CD8-positive, alpha-beta memory T cell (primary cell): ENCODE measurements around the gene CFD. TPM values are rescaled to one million over a fixed set of nuclear protein-coding genes. Genes with fewer than 3 reads are reported as not detected.
A peak's percentile ranks its signal among the peaks of the same experiment; 100 is the strongest.
"Not testable (repeated sequence)": the region's sequence is repeated elsewhere in the genome, so short reads cannot be mapped to it uniquely, and the experiment has no call there.

Experiments
- CTCF ChIA-PET: fragments of 350-600 bp; sonication (Branson Sonifier 250); formaldehyde crosslinking; loops from one replicate; lab custom pipeline; 2021; ENCODE audit warnings: antibody characterized with exemption; lab: Charles Lee
- POLR2A ChIA-PET: fragments of 350-600 bp; sonication (Branson Sonifier 250); formaldehyde crosslinking; loops from one replicate; lab custom pipeline; 2021; ENCODE audit warnings: antibody characterized with exemption; lab: Charles Lee
- DNase-seq, 5 donors: peaks; one replicate each; pipeline versions ENCODE4 v3.0.0 to v3.0.0-alpha.2; 2020 to 2022; ENCODE audit warnings: mixed read lengths in 1 of 5
- H3K27ac ChIP-seq: one replicate; pipeline ENCODE4 v1.7.0; 2013; ENCODE audit warnings: low read depth, mild to moderate bottlenecking, low read length, moderate library complexity
- H3K27me3 ChIP-seq: 2 replicates; pipeline ENCODE4 v1.7.0; 2013; ENCODE audit warnings: low read length, mild to moderate bottlenecking; ENCODE audit not compliant: insufficient read depth, poor library complexity, severe bottlenecking
- H3K36me3 ChIP-seq: 2 replicates; pipeline ENCODE4 v1.7.0; 2013; ENCODE audit warnings: mild to moderate bottlenecking, low read length, moderate library complexity; ENCODE audit not compliant: insufficient read depth
- H3K4me1 ChIP-seq: 2 replicates; pipeline ENCODE4 v1.7.0; 2013; ENCODE audit warnings: mild to moderate bottlenecking, low read length, moderate library complexity; ENCODE audit not compliant: insufficient read depth
- H3K4me3 ChIP-seq: 2 replicates; pipeline ENCODE4 v1.7.0; 2013; ENCODE audit warnings: mild to moderate bottlenecking, low read length
- H3K9me3 ChIP-seq: 2 replicates; pipeline ENCODE4 v1.7.0; 2013; ENCODE audit warnings: mild to moderate bottlenecking, low read length
- H3K27ac Mint-ChIP-seq, 8 donors: one replicate each; pipeline ENCODE4 v1.8.0; 2020 to 2021; ENCODE audit warnings: mixed read lengths in 8 of 8, mild to moderate bottlenecking in 6 of 8, inconsistent platforms in 3 of 8, moderate library complexity in 3 of 8
- H3K27me3 Mint-ChIP-seq, 2 donors: one replicate each; pipeline ENCODE4 v1.8.0; 2020 to 2021; ENCODE audit warnings: mixed read lengths in 2 of 2, mild to moderate bottlenecking in 1 of 2, moderate library complexity in 1 of 2
- H3K36me3 Mint-ChIP-seq, 3 donors: one replicate each; pipeline ENCODE4 v1.8.0; 2020 to 2021; ENCODE audit warnings: mixed read lengths in 3 of 3, inconsistent platforms in 1 of 3, mild to moderate bottlenecking in 1 of 3
- H3K4me1 Mint-ChIP-seq, 3 donors: one replicate each; pipeline ENCODE4 v1.8.0; 2020 to 2021; ENCODE audit warnings: mixed read lengths in 3 of 3, inconsistent platforms in 1 of 3, mild to moderate bottlenecking in 1 of 3
- H3K4me3 Mint-ChIP-seq, 7 donors: one replicate each; pipeline ENCODE4 v1.8.0; 2020 to 2021; ENCODE audit warnings: mixed read lengths in 7 of 7, mild to moderate bottlenecking in 6 of 7, moderate library complexity in 4 of 7, inconsistent platforms in 2 of 7
- H3K9me3 Mint-ChIP-seq, 5 donors: one replicate each; pipeline ENCODE4 v1.8.0; 2020 to 2022; ENCODE audit warnings: mixed read lengths in 5 of 5, mild to moderate bottlenecking in 3 of 5, moderate library complexity in 2 of 5, inconsistent platforms in 1 of 5
- polyA plus RNA-seq: library from polyadenylated mRNA; unstranded; fragments of 300-500 nt; fragmentation: Illumina TruSeq; gene quantifications from one replicate; pipeline ENCODE4 v1.2.3, GENCODE V29; 2021
- total RNA-seq, 2 experiments: library from RNA; stranded (reverse); gene quantifications; one replicate each; pipeline ENCODE4 v1.2.3, GENCODE V29; 2021

CFD gene
- total and polyA plus RNA-seq, 3 experiments from 2014 or later = 0.89 to 6.9 (median 1.5) TPM

DNA sequence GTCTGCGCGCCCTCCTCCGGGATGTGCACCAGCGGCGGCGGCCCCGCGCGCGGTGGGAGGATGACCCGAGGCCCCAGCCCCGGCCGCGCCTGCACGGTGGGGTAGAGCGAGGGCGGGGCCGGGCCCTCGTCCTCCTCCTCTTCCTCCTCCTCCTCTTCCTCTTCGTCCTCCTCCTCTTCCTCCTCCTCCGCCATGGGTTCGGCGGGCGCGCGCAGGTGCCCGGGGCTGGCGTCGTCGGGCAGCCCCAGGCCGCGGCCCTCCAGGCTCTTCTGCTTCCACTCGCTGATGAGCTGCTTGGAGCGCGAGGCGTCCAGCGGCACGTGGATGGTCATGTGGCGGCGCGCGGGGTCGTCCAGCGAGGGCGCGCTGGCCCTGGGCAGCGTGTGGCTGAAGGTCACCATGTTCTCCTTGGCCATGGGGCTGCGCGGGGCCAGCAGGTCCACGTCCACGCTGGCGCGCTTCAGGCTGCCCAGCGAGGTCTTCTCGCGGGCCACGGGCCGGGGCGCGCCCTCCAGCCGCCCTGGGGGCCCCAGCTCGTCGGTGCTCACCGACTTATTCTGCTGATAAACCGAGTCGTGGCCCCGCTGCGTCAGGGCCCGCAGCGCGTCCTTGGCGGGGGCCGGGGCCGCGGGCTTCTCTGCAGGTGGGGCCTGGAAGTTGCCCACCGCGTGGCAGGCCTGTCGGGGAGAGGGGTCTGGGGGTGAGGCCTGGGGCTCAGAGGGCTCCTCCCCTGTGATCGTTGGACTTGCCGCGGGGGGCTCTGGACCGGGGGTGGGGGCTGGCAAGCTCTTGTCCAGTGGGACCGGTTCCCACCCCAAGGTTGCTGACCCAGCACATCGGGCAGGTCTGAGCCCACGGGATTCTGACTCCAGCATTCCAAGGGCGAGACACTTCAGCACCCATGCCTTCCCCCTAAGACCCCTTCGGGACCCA, 46.0 kb upstream of the CFD start:
- Histone ChIP-seq H3K4me1 (no peaks in the 10 kb centered on the region), H3K36me3 (peaks cover 15% of the 10 kb centered on the region)
- H3K4me3 Mint-ChIP-seq = no peak overlapping the region

DNA sequence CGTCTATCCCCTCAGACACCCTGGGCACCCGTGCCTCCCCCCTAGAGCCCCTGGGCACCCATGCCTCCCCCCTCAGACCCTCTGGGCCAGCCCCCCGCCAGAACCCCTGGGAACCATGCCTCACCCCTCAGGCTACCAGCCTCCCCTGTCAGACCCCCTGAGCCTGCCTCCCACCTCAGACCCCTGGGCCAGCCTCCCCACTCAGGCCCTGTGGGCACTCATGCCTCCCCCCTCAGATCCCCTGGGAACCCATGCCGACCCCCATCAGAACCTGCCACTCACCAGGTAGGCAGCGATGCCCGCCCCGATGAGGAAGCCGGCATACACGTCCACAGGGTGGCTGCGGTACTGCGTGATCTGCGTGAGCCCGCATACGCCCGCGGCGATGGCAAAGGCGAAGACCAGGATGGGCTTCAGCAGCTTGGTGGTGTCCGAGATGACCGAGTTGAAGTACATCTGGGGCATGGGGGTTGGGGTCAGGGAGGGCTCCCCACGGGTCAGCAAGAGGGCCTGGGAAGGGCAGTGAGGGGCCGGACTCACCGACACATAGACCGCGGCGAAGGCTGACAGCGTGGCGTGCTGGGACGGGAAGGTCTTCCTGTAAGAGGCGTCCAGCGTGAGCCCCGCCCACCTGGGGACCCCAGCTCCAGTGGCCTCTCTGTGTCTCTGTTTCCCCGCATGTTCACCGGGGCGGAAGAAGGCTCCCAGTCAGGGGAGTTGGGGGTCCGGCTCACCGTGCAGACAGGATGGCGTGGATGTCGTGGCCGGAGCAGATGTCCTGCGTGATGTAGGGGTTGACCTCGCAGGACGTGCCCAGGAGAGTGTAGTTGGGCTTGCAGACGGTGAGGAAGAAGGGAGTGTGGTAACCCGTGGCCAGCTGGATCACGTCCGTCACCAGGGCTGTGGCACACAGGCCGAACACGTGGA, 45.0 kb upstream of the CFD start:
- Mint-ChIP-seq H3K27me3 (no peaks in the 10 kb centered on the region), H3K36me3 (peaks cover 3 to 41% (median 4%) of the 10 kb centered on the region in 3 donors), H3K27ac (peak overlapping the region in 4 of 8 donors; percentile 27 to 72 (median 44)), H3K4me1 (no peaks in the 10 kb centered on the region), H3K4me3 (peak overlapping the region in 2 of 7 donors; percentile 23 to 31), H3K9me3 (no peaks in the 10 kb centered on the region)
- H3K4me3 ChIP-seq = no peak overlapping the region
- no peaks in the 10 kb centered on the region for H3K9me3 ChIP-seq
- peaks cover 15% of the 10 kb centered on the region for H3K36me3 ChIP-seq
- ChIA-PET POLR2A (no interaction called here), CTCF (no interaction called here)
- no peaks in the 10 kb centered on the region for H3K27me3 ChIP-seq
- no peak for DNase-seq
- no peaks in the 10 kb centered on the region for H3K4me1 ChIP-seq
- no peak overlapping the region for H3K27ac ChIP-seq

More for the DNA sequence above, 46.0 kb upstream of the CFD start:
- Histone ChIP-seq H3K4me3 (no peak overlapping the region), H3K27me3 (no peaks in the 10 kb centered on the region), H3K27ac (no peak overlapping the region), H3K9me3 (no peaks in the 10 kb centered on the region)
- no peaks in the 10 kb centered on the region for H3K4me1 Mint-ChIP-seq
- peaks cover 3 to 47% (median 4%) of the 10 kb centered on the region in 3 donors for H3K36me3 Mint-ChIP-seq
- ChIA-PET POLR2A (interaction anchor here (0.7 kb wide), 1 partner anchor 631 kb away, joined by 4 read pairs; no protein-coding TSS in a partner anchor), CTCF (no interaction called here)
- no peaks in the 10 kb centered on the region for H3K27me3 Mint-ChIP-seq
- DNase-seq = no peak
- peak overlapping the region in 2 of 8 donors; percentile 17 to 27 for H3K27ac Mint-ChIP-seq
- H3K9me3 Mint-ChIP-seq = no peaks in the 10 kb centered on the region

DNA sequence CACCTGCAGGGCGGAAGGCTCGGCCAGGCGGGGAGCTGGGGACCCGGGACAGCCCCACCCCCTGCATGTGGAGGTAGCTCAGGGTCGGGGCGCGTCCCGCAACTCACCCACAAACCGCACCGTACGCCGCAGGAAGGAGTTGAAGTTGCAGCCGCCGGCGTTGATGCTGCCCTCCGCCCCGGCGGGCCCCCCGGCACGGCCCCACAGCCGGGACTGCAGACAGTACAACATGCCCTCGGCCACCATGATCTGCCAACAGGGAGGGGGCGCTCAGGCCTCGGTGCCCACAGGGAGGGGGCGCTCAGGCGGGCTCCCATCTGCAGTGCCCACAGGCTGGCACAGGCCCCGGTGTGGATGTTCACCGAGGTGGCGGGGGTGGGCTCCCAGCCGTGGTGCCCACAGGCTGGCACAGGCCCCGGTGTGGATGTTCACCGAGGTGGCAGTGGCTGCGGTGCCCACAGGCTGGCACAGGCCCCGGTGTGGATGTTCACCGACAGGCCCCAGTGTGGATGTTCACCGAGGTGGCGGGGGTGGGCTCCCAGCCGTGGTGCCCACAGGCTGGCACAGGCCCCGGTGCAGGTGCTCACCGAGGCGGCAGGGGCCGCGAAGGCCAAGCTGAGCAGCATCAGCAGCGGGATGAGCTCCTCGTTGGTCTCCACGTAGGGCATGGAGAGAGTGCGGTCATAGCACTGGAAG, 44.2 kb upstream of the CFD start:
- peaks cover 0 to 33% (median 4%) of the 10 kb centered on the region in 3 donors for H3K36me3 Mint-ChIP-seq
- no peaks in the 10 kb centered on the region for H3K4me1 Mint-ChIP-seq
- peaks cover 0 to 2% of the 10 kb centered on the region in 2 donors for H3K27me3 Mint-ChIP-seq
- H3K36me3 ChIP-seq = peaks cover 7% of the 10 kb centered on the region
- POLR2A ChIA-PET = no interaction called here
- no peaks in the 10 kb centered on the region for H3K9me3 Mint-ChIP-seq
- H3K27me3 ChIP-seq = no peaks in the 10 kb centered on the region
- no peaks in the 10 kb centered on the region for H3K9me3 ChIP-seq
- no peak for DNase-seq
- peak overlapping the region in 1 of 7 donors; percentile 54 for H3K4me3 Mint-ChIP-seq
- no peaks in the 10 kb centered on the region for H3K4me1 ChIP-seq
- no peak overlapping the region for H3K27ac ChIP-seq
- no peak overlapping the region for H3K4me3 ChIP-seq
- H3K27ac Mint-ChIP-seq = peak overlapping the region in 2 of 8 donors; percentile 60 to 72
- CTCF ChIA-PET = no interaction called here

DNA sequence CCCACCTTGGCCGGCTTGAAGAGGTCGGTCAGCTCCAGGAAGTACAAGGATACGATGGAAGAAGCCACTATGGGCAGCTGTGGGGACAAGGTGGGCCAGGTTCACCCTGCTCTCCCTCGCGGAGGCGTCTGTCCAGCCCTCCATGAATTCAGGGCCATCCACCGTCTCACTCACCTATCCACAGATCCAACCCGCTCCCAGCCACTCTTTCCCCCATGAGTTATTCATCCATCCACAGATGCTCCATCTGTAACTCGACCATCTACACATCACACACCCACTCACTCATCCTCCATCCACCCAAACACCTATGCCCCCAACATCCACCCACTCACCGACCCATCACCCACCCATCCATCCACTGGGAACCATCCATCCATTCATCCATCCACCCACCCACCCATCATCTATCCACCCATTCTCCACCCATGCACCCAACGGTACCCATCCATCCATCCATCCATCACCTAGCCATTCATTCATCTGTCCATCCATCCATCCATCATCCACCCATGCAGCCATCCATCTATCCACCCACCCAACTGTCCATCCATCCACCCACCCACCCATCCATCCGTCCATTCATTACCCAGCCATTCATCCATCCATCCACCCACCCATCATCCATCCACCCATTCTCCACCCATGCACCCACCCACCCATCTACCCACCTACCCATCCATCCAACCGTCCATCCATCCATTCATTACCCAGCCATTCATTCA, 43.5 kb upstream of the CFD start:
- no peak for DNase-seq
- Histone ChIP-seq H3K4me3 (no peak overlapping the region), H3K27me3 (no peaks in the 10 kb centered on the region), H3K27ac (no peak overlapping the region), H3K36me3 (no peaks in the 10 kb centered on the region), H3K4me1 (no peaks in the 10 kb centered on the region), H3K9me3 (no peaks in the 10 kb centered on the region)
- Mint-ChIP-seq H3K27me3 (peaks cover 0 to 2% of the 10 kb centered on the region in 2 donors), H3K36me3 (peaks cover 0 to 27% (median 4%) of the 10 kb centered on the region in 3 donors), H3K27ac (peak overlapping the region in 2 of 8 donors; percentile 60 to 68), H3K4me3 (peak overlapping the region in 1 of 7 donors; percentile 54), H3K4me1 (no peaks in the 10 kb centered on the region), H3K9me3 (no peaks in the 10 kb centered on the region)
- ChIA-PET POLR2A (no interaction called here), CTCF (no interaction called here)

DNA sequence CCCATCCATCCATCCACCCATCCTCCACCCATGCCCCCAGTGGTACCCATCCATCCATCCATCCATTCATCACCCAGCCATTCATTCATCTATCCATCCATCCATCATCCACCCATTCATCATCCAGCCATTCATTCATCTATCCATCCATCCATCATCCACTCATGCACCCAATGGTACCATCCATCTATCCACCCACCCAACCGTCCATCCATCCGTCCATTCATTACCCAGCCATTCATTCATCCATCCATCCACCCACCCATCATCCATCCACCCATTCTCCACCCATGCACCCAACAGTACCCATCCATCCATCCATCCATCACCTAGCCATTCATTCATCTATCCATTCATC, 43.0 kb upstream of the CFD start:
- Mint-ChIP-seq H3K4me1 (no peaks in the 10 kb centered on the region), H3K36me3 (peaks cover 0 to 23% (median 4%) of the 10 kb centered on the region in 3 donors), H3K27me3 (peaks cover 0 to 2% of the 10 kb centered on the region in 2 donors), H3K27ac (peak overlapping the region in 1 of 8 donors; percentile 60), H3K4me3 (peak overlapping the region in 2 of 7 donors; percentile 19 to 54), H3K9me3 (no peaks in the 10 kb centered on the region)
- ChIA-PET CTCF (no interaction called here), POLR2A (no interaction called here)
- H3K9me3 ChIP-seq = no peaks in the 10 kb centered on the region
- H3K36me3 ChIP-seq = no peaks in the 10 kb centered on the region
- no peak for DNase-seq
- no peaks in the 10 kb centered on the region for H3K27me3 ChIP-seq
- no peaks in the 10 kb centered on the region for H3K4me1 ChIP-seq
- H3K27ac ChIP-seq = no peak overlapping the region
- no peak overlapping the region for H3K4me3 ChIP-seq

DNA sequence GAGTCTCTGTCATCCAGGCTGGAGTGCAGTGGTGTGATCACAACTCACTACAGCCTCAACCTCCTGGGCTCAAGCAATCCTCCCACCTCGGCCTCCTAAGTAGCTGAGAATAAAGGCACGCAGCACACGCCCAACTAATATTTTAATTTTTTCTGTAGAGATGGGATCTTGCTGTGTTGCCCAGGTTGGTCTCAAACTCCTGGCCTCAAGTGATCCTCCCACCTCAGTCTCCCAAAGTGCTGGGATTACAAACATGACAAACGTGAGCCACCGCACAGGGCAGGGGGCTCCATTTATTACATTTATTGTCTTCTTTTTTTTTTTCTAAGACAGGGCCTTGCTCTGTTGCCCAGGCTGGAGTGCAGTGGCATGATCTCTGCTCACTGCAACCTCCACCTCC, 39.3 kb upstream of the CFD start:
- DNase-seq, POLR2A ChIA-PET, H3K9me3 Mint-ChIP-seq, H3K4me1 Mint-ChIP-seq, H3K36me3 Mint-ChIP-seq, H3K4me3 ChIP-seq, H3K27ac ChIP-seq, H3K27me3 ChIP-seq, H3K36me3 ChIP-seq, H3K4me1 ChIP-seq, CTCF ChIA-PET, H3K9me3 ChIP-seq, H3K4me3 Mint-ChIP-seq, H3K27ac Mint-ChIP-seq: not testable (repeated sequence)
- peaks cover 10 to 15% of the 10 kb centered on the region in 2 donors for H3K27me3 Mint-ChIP-seq

DNA sequence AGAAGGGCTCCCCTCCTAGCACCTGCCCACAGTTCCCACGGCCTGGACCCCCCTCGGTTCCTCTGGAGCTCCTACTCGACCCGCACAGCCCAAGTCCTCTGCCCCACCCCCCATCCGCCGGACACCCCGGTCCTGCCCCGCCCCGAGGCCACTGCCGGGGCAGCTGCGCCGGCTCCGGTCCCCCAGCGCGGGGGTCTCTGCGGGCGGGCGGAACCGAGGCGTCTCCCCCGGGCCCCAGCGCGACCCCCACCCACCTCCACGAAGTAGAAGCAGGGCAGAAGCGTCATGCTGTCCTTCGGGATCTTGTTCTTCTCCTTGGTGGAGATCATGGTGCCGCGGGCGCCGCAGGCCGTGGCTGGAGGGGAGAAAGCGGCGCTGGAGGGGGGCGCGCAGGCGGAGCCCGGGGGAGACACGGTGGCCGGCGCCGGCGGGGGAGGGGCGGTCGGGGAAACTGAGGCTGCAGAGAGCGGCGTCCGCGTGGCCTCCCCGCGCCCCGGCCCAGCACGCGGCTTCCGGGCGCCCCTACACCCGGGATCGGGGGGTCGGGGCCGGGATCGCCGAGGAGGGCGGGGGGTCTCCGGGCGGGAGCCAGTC, 38.1 kb upstream of the CFD start:
- DNase-seq = no peak
- POLR2A ChIA-PET = no interaction called here
- H3K27me3 Mint-ChIP-seq = peaks cover 10 to 15% of the 10 kb centered on the region in 2 donors
- Histone ChIP-seq H3K9me3 (no peaks in the 10 kb centered on the region), H3K27me3 (peaks cover 6% of the 10 kb centered on the region), H3K4me1 (no peaks in the 10 kb centered on the region), H3K36me3 (no peaks in the 10 kb centered on the region), H3K4me3 (no peak overlapping the region), H3K27ac (no peak overlapping the region)
- CTCF ChIA-PET = no interaction called here
- peaks cover 0 to 3% (median 0%) of the 10 kb centered on the region in 3 donors for H3K4me1 Mint-ChIP-seq
- H3K4me3 Mint-ChIP-seq = no peak overlapping the region
- no peak overlapping the region for H3K27ac Mint-ChIP-seq
- peaks cover 0 to 3% (median 2%) of the 10 kb centered on the region in 3 donors for H3K36me3 Mint-ChIP-seq
- H3K9me3 Mint-ChIP-seq = no peaks in the 10 kb centered on the region
